Esophagus squamous epithelium (tissue), 5 donors: ENCODE data around the gene CLASRP. TPM values are rescaled to one million over a fixed set of nuclear protein-coding genes. Genes with fewer than 3 reads are reported as not detected.
"Not testable (repeated sequence)": the region's sequence is repeated elsewhere in the genome, so short reads cannot be mapped to it uniquely, and the experiment has no call there.

Source experiments
- DNase-seq: peaks from one replicate; lab custom pipeline; 2025; lab: John Stamatoyannopoulos, UW
- H3K27ac ChIP-seq, 4 donors: fragments of 200-600 bp; sonication (generic); one replicate each; pipeline ENCODE4 v1.5.1; 2016 to 2019; ENCODE audit warnings: mild to moderate bottlenecking in 1 of 4
- H3K27me3 ChIP-seq, 4 donors: fragments of 200-600 bp; sonication (generic); 1 replicate in 3 of 4; 2 replicates in 1 of 4; pipeline versions ENCODE4 v1.5.1 to v1.6.0; 2017 to 2021; ENCODE audit warnings: antibody characterized with exemption in 1 of 4
- H3K36me3 ChIP-seq, 3 donors: fragments of 200-600 bp; sonication (generic); one replicate each; pipeline ENCODE4 v1.5.1; 2016 to 2019
- H3K4me1 ChIP-seq, 3 donors: fragments of 200-600 bp; sonication (generic); one replicate each; pipeline ENCODE4 v1.5.1; 2017 to 2019
- H3K4me3 ChIP-seq, 4 donors: fragments of 200-600 bp; sonication (generic); 1 replicate in 3 of 4; 2 replicates in 1 of 4; pipeline ENCODE4 v1.5.1; 2016 to 2019; ENCODE audit warnings: mild to moderate bottlenecking in 2 of 4, moderate library complexity in 1 of 4
- H3K9me3 ChIP-seq, 3 donors: fragments of 200-600 bp; sonication (generic); one replicate each; pipeline ENCODE4 v1.5.1; 2016 to 2019
- CTCF ChIP-seq, 6 experiments: fragments of 450-650 bp in 4 of 6; fragments of 200-600 bp in 2 of 6; sonication (generic) in 2 of 6; IDR thresholded peaks; one replicate each; pipeline ENCODE4 v1.5.1; 2016 to 2019; ENCODE audit warnings: antibody characterized with exemption in 6 of 6, mild to moderate bottlenecking in 4 of 6, moderate library complexity in 4 of 6
- POLR2A ChIP-seq, 4 donors: fragments of 450-650 bp; IDR thresholded peaks; one replicate each; pipeline ENCODE4 v1.6.1; 2017; ENCODE audit warnings: antibody characterized with exemption in 4 of 4, mild to moderate bottlenecking in 4 of 4, moderate library complexity in 3 of 4
- WGBS, 2 donors: methylation state at CpG; one replicate each; pipeline ENCODE4 v1.1.5; 2018; 5-methylcytosine and 5-hydroxymethylcytosine counted together
- intact Hi-C: fragments of 100-400 bp; cut with DNase I; formaldehyde crosslinking; loops from one replicate; pipeline ENCODE4 v1.15.0; 2022
- total RNA-seq, 4 donors: library from RNA; depleted of rRNA; stranded (reverse); fragments of >200 nt; gene quantifications; one replicate each; pipeline ENCODE4 v1.1.0, GENCODE V29; 2016
- donor health status: DM: yes; HTN: yes; CAD: no.

The CLASRP gene
- total RNA-seq, 4 donors from 2014 or later: 46.4 to 122 (median 64.0) TPM

DNA sequence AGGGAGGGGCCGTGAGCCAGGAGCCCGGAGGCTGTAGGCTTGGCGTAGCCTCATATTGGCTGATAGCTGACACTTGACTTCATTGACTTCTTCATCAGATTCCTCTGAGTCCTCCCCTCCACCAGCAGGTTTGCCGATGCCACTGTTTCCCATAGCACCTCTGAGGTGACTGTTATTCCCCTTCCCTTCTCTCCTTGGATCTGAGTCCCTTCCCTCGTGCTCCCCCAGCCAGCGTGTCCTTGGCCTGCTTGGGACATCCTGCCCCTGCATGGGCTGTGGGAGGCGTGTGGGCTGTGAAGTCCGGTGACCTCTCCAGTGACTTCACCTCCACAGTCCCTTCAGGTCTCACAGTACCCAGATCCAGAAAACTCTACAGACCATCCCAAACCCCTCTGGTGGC, 63.0 kb downstream of the CLASRP start:
- TF ChIP-seq CTCF (IDR thresholded peaks at IDR 0.05) (no peak), POLR2A (IDR thresholded peaks at IDR 0.05) (no peak)
- Histone ChIP-seq H3K4me3 (no peak overlapping the region), H3K4me1 (peaks cover 54 to 93% (median 58%) of the 10 kb centered on the region in 3 donors), H3K27ac (peak overlapping the region in 2 of 4 donors; percentile 80 to 87), H3K36me3 (no peaks in the 10 kb centered on the region), H3K27me3 (no peaks in the 10 kb centered on the region), H3K9me3 (no peaks in the 10 kb centered on the region)
- DNase-seq: no peak
- whole genome bisulfite sequencing, 2 donors: 75 to 84% methylated on average over 7 to 8 of the region's 8 CpGs
- intact Hi-C loops: no loop called here

DNA sequence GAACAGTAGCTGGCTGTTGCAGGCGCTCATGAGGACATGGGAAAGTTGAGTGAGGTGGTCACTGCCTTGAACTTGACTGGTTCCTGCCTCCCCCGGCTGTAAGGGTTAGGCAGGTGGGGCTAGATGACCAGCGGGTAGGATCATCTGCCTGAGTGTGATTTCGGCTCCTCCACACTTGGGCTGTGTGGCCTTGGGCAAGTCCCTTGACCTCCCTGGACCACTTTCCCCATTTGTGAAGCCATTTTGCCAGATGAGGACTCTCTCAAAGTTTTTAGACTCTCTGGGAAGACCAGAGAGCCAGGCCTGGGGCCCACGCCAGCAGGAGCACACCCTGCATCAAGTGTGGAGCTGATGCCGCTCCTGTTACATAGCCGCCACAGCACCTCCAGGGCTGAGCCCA, 63.6 kb downstream of the CLASRP start:
- no peak overlapping the region for H3K27ac ChIP-seq
- no peak for DNase-seq

DNA sequence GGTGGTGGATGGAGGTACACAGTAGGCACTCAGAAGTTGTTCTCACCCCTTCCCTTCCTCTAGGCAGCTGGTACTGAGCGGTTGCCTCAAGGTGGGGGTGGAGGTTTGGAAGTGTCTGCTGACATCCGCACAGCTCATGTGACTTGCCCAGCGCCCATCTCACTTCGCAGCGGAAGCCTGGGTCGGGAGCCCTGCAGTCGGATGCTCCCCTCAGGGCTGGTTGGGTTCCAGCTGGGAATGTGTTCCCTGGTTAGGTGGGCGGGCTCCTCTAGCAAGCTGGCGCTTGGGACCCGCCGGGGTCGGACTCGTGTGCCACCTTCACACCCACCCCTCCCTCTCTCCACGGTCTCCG, 64.3 kb downstream of the CLASRP start:
- 40 to 53% methylated on average over 1 to 11 of the region's 15 CpGs for WGBS, 2 donors
- H3K27ac ChIP-seq: peak overlapping the region in 1 of 4 donors; percentile 39
- no peak for DNase-seq
- no peaks in the 10 kb centered on the region for H3K27me3 ChIP-seq
- intact Hi-C loops: no loop called here
- peak overlapping the region in 2 of 4 donors; percentile 18 to 35 for H3K4me3 ChIP-seq
- H3K9me3 ChIP-seq: no peaks in the 10 kb centered on the region
- H3K4me1 ChIP-seq: peaks cover 41 to 80% (median 47%) of the 10 kb centered on the region in 3 donors
- TF ChIP-seq CTCF (IDR thresholded peaks at IDR 0.05) (no peak), POLR2A (IDR thresholded peaks at IDR 0.05) (no peak)
- no peaks in the 10 kb centered on the region for H3K36me3 ChIP-seq

More for the DNA sequence above, 63.6 kb downstream of the CLASRP start:
- Histone ChIP-seq H3K36me3 (no peaks in the 10 kb centered on the region), H3K4me1 (peaks cover 48 to 86% (median 53%) of the 10 kb centered on the region in 3 donors), H3K27me3 (no peaks in the 10 kb centered on the region), H3K4me3 (no peak overlapping the region), H3K9me3 (no peaks in the 10 kb centered on the region)
- intact Hi-C loops: no loop called here
- TF ChIP-seq POLR2A (IDR thresholded peaks at IDR 0.05) (no peak), CTCF (IDR thresholded peaks at IDR 0.05) (no peak)
- 83 to 90% methylated on average over 2 of the region's 7 CpGs for WGBS, 2 donors

GRCh38 chr19:45103508-45104319, 64.9 kb downstream of the CLASRP start:
- 37 to 60% methylated on average over 20 to 22 of the region's 26 CpGs for WGBS, 2 donors
- DNase-seq: no peak
- H3K27me3 ChIP-seq: no peaks in the 10 kb centered on the region
- no peaks in the 10 kb centered on the region for H3K36me3 ChIP-seq
- peak overlapping the region in 2 of 4 donors; percentile 18 to 35 for H3K4me3 ChIP-seq
- TF ChIP-seq POLR2A (IDR thresholded peaks at IDR 0.05) (no peak), CTCF (IDR thresholded peaks at IDR 0.05) (no peak)
- no peaks in the 10 kb centered on the region for H3K9me3 ChIP-seq
- intact Hi-C loops: no loop called here
- peaks cover 35 to 74% (median 42%) of the 10 kb centered on the region in 3 donors for H3K4me1 ChIP-seq
- peak overlapping the region in 1 of 4 donors; percentile 39 for H3K27ac ChIP-seq

DNA sequence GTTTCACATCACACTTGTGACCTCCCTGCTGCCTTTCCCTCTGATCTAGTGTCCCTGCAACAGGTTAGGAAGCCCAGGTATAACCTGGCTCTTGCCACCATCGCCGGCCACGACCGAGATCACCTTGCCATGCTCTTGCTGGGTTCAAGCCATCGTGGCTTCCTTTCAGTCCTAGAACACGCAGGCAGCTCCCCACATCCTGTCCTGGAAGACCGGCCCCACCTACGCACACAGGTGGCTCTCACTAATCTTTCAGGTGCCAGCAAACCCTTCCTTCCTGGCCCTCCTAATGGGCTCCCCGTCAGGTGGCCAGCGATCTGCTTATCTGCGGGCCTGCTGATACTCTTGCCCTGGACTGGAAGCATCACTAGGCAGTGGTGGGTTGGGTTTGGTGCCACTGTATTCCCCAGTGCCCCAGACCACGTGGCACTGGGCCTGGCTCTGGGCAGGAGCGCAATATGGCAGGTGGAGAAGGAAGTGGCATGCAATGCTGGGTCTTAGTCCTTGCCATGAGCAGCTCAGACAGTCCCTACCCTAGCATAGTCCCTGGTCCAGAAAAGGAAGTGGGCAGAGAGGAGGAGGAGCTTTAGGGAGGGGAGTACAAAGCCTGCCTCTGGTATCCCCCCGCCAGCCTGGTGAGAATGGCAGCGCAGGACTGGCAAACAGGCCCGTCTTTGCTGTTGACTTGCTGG, 66.0 kb downstream of the CLASRP start:
- no peak for TF ChIP-seq POLR2A (IDR thresholded peaks at IDR 0.05)
- TF ChIP-seq CTCF (IDR thresholded peaks at IDR 0.05): no peak
- no peaks in the 10 kb centered on the region for H3K27me3 ChIP-seq
- peaks cover 0 to 4% (median 0%) of the 10 kb centered on the region in 3 donors for H3K36me3 ChIP-seq
- H3K4me3 ChIP-seq: no peak overlapping the region
- H3K4me1 ChIP-seq: peaks cover 24 to 63% (median 31%) of the 10 kb centered on the region in 3 donors
- no peaks in the 10 kb centered on the region for H3K9me3 ChIP-seq
- DNase-seq: no peak
- H3K27ac ChIP-seq: no peak overlapping the region
- intact Hi-C loops: no loop called here
- 66 to 80% methylated on average over 8 to 12 of the region's 16 CpGs for WGBS, 2 donors

GRCh38 chr19:45106363-45106762, 67.5 kb downstream of the CLASRP start:
- DNase-seq, H3K27ac ChIP-seq, H3K4me3 ChIP-seq, H3K27me3 ChIP-seq, intact Hi-C loops, H3K36me3 ChIP-seq, H3K9me3 ChIP-seq: not testable (repeated sequence)
- 86 to 90% methylated on average over 11 of the region's 11 CpGs for WGBS, 2 donors
- H3K4me1 ChIP-seq: peaks cover 10 to 48% (median 19%) of the 10 kb centered on the region in 3 donors
